Body of pancreas (tissue), 4 donors: ENCODE measurements around the gene ATP8A2. TPM values are rescaled to one million over a fixed set of nuclear protein-coding genes. Genes with fewer than 3 reads are reported as not detected.

Experiments used
- ATAC-seq: fragments of 150-250 bp; one replicate; pipeline ENCODE4 v1.9.1; 2016
- DNase-seq, 4 donors: peaks; one replicate each; pipeline ENCODE4 v3.0.0-alpha.2; 2019
- H3K27ac ChIP-seq, 4 donors: fragments of 200-600 bp; sonication (generic); 1 replicate in 3 of 4; 2 replicates in 1 of 4; pipeline versions ENCODE4 v1.5.1 to v1.6.1; 2016 to 2019; ENCODE audit warnings: mild to moderate bottlenecking in 1 of 4, mixed read lengths in 1 of 4, moderate library complexity in 1 of 4
- H3K27me3 ChIP-seq, 2 donors: fragments of 200-600 bp; sonication (generic); one replicate each; pipeline ENCODE4 v1.6.0; 2016; ENCODE audit warnings: mild to moderate bottlenecking in 1 of 2
- H3K36me3 ChIP-seq, 2 donors: fragments of 200-600 bp; sonication (generic); replicated peaks in 1 of 2; 2 replicates each; pipeline ENCODE4 v1.5.1; 2016; ENCODE audit warnings: low read depth in 2 of 2; ENCODE audit not compliant: insufficient read depth in 1 of 2
- H3K4me1 ChIP-seq: fragments of 200-600 bp; sonication (generic); one replicate; pipeline ENCODE4 v1.6.0; 2016
- H3K4me3 ChIP-seq, 2 donors: fragments of 200-600 bp; sonication (generic); 1 replicate in 1 of 2; 2 replicates in 1 of 2; pipeline ENCODE4 v1.5.1; 2016 to 2019
- H3K9me3 ChIP-seq, 3 donors: fragments of 200-600 bp; sonication (generic); 1 replicate in 2 of 3; 2 replicates in 1 of 3; pipeline ENCODE4 v1.5.1; 2016
- POLR2A ChIP-seq, 3 donors: fragments of 450-650 bp; IDR thresholded peaks; one replicate each; pipeline ENCODE4 v1.6.1; 2016; ENCODE audit warnings: antibody characterized with exemption in 3 of 3, mild to moderate bottlenecking in 2 of 3
- WGBS, 2 donors: methylation state at CpG; one replicate each; pipeline ENCODE4 v1.1.5; 2017; 5-methylcytosine and 5-hydroxymethylcytosine counted together
- intact Hi-C: fragments of 100-400 bp; cut with DNase I; formaldehyde crosslinking; loops from one replicate; pipeline ENCODE4 v1.15.1; 2023
- total RNA-seq, 2 donors: library from RNA; depleted of rRNA; stranded (reverse); fragments of >200 nt; gene quantifications; one replicate each; pipeline ENCODE4 v1.1.0, GENCODE V29; 2016
- TF ChIP-seq, protein P1 (sequence below), 7 experiments: fragments of 450-650 bp in 4 of 7; fragments of 200-600 bp in 3 of 7; sonication (generic) in 3 of 7; IDR thresholded peaks; one replicate each; pipeline ENCODE4 v1.5.1; 2016 to 2019; ENCODE audit warnings: antibody characterized with exemption in 7 of 7

The ATP8A2 gene
- total RNA-seq, 2 donors from 2014 or later, result under 0.01 TPM; not detected in 1

DNA sequence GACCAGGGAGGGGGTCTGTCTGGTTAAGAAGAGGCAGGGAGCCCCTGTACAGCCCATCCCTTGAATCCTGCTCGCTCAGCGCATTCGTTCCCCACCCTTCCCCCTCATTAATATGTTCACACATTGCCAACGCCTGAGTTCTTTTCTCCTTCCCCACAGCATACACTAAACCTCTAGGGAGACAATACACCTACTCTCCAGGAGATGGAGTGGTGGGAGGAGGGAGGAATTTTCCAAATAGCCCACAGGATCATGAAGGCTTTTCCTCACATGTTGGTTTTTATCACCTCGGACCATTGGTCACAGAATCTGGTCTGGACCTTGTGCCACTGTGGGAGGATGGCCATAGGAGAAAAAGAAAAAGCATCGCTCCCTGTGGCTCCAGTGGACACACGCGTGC, 385.1 kb downstream of the ATP8A2 start:
- no peak for ATAC-seq
- 82 to 84% methylated on average over 8 of the region's 8 CpGs for WGBS, 2 donors
- intact Hi-C loops, result no loop called here

DNA sequence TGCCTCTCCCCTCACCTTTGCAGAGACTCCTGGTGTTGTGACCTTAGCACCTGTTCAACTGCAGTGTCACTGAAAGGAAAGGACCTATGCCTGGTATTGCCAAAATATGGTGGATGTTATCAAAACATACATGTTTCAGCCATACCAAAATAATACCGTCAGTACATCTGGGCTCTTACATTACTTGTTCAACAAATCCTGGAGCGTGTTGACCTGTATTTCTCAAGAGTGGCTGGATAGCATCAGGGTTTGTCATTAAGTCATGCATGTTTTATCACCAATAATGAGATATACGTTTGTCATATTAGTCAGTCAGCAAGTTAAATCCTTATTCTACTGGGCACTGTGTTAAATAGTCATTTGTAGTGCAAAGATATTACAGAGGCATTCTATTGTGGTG, 389.3 kb downstream of the ATP8A2 start:
- TF ChIP-seq, protein P1, sequence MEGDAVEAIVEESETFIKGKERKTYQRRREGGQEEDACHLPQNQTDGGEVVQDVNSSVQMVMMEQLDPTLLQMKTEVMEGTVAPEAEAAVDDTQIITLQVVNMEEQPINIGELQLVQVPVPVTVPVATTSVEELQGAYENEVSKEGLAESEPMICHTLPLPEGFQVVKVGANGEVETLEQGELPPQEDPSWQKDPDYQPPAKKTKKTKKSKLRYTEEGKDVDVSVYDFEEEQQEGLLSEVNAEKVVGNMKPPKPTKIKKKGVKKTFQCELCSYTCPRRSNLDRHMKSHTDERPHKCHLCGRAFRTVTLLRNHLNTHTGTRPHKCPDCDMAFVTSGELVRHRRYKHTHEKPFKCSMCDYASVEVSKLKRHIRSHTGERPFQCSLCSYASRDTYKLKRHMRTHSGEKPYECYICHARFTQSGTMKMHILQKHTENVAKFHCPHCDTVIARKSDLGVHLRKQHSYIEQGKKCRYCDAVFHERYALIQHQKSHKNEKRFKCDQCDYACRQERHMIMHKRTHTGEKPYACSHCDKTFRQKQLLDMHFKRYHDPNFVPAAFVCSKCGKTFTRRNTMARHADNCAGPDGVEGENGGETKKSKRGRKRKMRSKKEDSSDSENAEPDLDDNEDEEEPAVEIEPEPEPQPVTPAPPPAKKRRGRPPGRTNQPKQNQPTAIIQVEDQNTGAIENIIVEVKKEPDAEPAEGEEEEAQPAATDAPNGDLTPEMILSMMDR (IDR thresholded peaks at IDR 0.05), result no peak
- no peak for TF ChIP-seq POLR2A (IDR thresholded peaks at IDR 0.05)
- no peak for DNase-seq
- Histone ChIP-seq H3K36me3 (no peaks in the 10 kb centered on the region), H3K27me3 (no peaks in the 10 kb centered on the region), H3K27ac (no peak overlapping the region), H3K9me3 (no peaks in the 10 kb centered on the region), H3K4me3 (no peak overlapping the region), H3K4me1 (no peaks in the 10 kb centered on the region)
- ATAC-seq, result no peak
- intact Hi-C loops, result no loop called here
- 63 to 72% methylated on average over 3 of the region's 3 CpGs for WGBS, 2 donors

More for the DNA sequence above, 385.1 kb downstream of the ATP8A2 start:
- no peaks in the 10 kb centered on the region for H3K4me1 ChIP-seq
- H3K27me3 ChIP-seq, result no peaks in the 10 kb centered on the region
- no peak overlapping the region for H3K27ac ChIP-seq
- H3K4me3 ChIP-seq, result no peak overlapping the region
- DNase-seq, result no peak
- H3K36me3 ChIP-seq, result no peaks in the 10 kb centered on the region
- no peaks in the 10 kb centered on the region for H3K9me3 ChIP-seq
- TF ChIP-seq, protein P1 (IDR thresholded peaks at IDR 0.05), result no peak

DNA sequence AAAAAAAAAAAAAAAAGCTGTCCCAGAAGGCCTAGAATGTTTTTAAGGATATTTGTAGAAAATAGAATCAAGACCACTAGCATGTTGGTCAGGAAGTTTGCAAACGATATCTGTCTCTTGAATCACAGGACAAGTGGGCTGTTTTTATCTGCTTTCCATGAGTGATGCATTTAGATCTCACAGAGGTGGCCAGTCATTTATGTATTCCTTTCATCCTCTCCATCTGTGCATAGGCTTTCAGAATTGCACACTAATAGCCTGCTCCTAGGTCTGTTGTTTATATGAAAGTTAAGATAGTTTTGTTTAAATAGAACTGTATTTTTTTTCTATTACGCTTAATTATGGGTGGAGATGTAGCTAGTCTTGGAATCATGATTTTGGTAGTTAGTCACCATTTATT, 390.5 kb downstream of the ATP8A2 start:
- WGBS, 2 donors, result 63 to 74% methylated on average over 2 of the region's 2 CpGs
- intact Hi-C loops, result no loop called here

DNA sequence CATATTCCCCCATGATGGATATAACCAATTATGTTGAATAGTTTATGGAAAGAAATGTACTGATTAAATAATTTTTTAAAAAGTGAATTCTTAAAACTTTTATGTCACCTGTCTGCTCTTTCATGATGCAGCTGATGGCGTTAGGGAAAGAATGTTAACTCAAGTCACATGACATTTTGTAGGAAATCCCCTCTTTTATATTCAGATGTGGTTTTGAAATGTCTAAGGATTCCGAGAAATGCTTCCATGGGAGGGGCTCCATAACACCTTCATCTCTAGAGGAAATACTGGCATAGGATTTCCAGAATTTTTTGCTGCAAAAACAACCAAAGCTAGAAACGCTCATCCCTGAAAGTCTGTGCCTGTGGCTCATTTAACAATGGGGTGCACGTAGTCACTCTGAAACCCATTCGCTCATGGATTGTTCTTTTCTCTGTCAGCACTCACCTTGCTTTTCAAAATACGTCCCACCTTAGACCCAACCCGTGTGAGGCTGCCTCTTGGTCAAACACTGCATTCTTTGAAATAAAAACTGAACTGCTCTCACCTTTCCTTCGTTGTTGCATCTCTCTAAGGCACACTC, 391.1 kb downstream of the ATP8A2 start:
- no peak overlapping the region for H3K4me3 ChIP-seq
- ATAC-seq (no peak), DNase-seq (no peak)
- no peak overlapping the region for H3K27ac ChIP-seq
- H3K27me3 ChIP-seq, result no peaks in the 10 kb centered on the region
- H3K9me3 ChIP-seq, result no peaks in the 10 kb centered on the region
- 47 to 55% methylated on average over 8 of the region's 8 CpGs for WGBS, 2 donors
- no peak for TF ChIP-seq POLR2A (IDR thresholded peaks at IDR 0.05)
- TF ChIP-seq, protein P1 (IDR thresholded peaks at IDR 0.05), result no peak
- no peaks in the 10 kb centered on the region for H3K36me3 ChIP-seq
- no peaks in the 10 kb centered on the region for H3K4me1 ChIP-seq
- intact Hi-C loops, result no loop called here

More for the DNA sequence above, 390.5 kb downstream of the ATP8A2 start:
- DNase-seq, result no peak
- no peak overlapping the region for H3K27ac ChIP-seq
- no peak overlapping the region for H3K4me3 ChIP-seq
- no peaks in the 10 kb centered on the region for H3K27me3 ChIP-seq
- no peaks in the 10 kb centered on the region for H3K36me3 ChIP-seq
- no peaks in the 10 kb centered on the region for H3K9me3 ChIP-seq
- TF ChIP-seq, protein P1 (IDR thresholded peaks at IDR 0.05), result no peak
- no peak for TF ChIP-seq POLR2A (IDR thresholded peaks at IDR 0.05)
- no peak for ATAC-seq
- H3K4me1 ChIP-seq, result no peaks in the 10 kb centered on the region

DNA sequence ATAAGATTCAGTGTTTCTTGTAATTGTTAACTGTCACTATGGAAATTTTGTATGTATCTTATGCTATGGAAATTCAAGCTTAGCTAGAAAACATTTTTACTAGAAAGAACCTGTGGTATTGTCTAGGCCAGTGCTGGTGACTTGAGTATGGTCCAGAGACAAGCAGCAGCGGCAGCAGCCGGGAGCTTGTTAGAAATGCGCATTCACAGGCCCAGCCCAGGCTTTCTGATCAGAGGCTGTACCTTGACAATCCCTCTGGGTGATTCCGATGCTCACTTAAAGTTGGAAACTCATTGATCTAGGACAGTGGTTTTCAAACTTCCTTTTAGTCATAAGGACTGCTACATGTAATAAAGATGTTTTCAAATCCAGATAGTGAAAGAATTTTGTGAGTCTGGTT, 392.6 kb downstream of the ATP8A2 start:
- ATAC-seq (no peak), DNase-seq (no peak)
- TF ChIP-seq, protein P1 (IDR thresholded peaks at IDR 0.05), result no peak
- TF ChIP-seq POLR2A (IDR thresholded peaks at IDR 0.05), result no peak
- H3K9me3 ChIP-seq, result no peaks in the 10 kb centered on the region
- 89 to 98% methylated on average over 4 of the region's 4 CpGs for WGBS, 2 donors
- H3K36me3 ChIP-seq, result no peaks in the 10 kb centered on the region
- no peaks in the 10 kb centered on the region for H3K27me3 ChIP-seq
- H3K4me1 ChIP-seq, result no peaks in the 10 kb centered on the region
- H3K27ac ChIP-seq, result no peak overlapping the region
- intact Hi-C loops, result no loop called here
- no peak overlapping the region for H3K4me3 ChIP-seq
